Measurements from ENCODE around the gene CASKIN1.

DNA sequence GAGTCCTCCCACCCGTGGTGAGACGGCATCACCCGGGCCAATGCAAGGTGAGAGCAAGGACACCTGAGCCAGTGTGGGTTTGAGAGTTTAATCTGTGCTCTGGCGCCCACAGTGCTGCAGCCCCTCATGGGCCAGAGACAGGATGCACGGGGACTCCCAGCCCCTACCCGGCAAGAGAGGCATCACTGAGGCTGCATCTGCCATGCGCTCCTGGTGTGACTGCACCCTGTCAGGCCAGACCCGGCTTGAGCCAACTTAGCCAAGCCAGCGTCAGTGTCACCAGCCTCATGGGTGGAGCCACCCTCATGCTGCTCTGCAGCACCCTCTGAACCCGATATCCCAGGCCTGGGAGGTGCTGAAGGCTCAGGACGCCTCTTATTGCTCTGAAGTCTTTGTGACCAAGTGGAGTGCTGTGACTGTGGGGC, 15.5 kb upstream of the CASKIN1 start:
- peak; percentile 11 for TF ChIP-seq POLR2A (IDR thresholded peaks at IDR 0.05; ENCODE audit: low read length)
- no peak for TF ChIP-seq GATA1 (IDR thresholded peaks at IDR 0.05; ENCODE audit: low read depth, low read length)
